NB4 (cell line): Measurements from ENCODE around the gene ZBTB34.

Experiments used
- CTCF ChIP-seq: IDR thresholded peaks from one replicate; pipeline ENCODE4 v1.5.1; 2012; ENCODE audit warnings: low read depth, low read length
- MAX ChIP-seq: IDR thresholded peaks from 2 replicates; pipeline ENCODE4 v1.6.1; 2011; ENCODE audit warnings: low read depth, low read length
- MYC ChIP-seq: IDR thresholded peaks from 2 replicates; pipeline ENCODE4 v1.6.1; 2011; ENCODE audit warnings: low read depth, low read length
- POLR2A ChIP-seq: IDR thresholded peaks from 2 replicates; pipeline ENCODE4 v1.6.1; 2011; ENCODE audit warnings: mild to moderate bottlenecking; ENCODE audit not compliant: insufficient read length; ENCODE audit errors: extremely low read depth

GRCh38 chr9:126915281-126915816, 54.9 kb downstream of the ZBTB34 start:
- no peak for TF ChIP-seq CTCF
- TF ChIP-seq MAX: no peak
- TF ChIP-seq POLR2A: no peak
- no peak for TF ChIP-seq MYC
